Right lobe of liver (tissue), 6 donors: ENCODE results near the gene NES. TPM values are rescaled to one million over a fixed set of nuclear protein-coding genes. Genes with fewer than 3 reads are reported as not detected.

Experiments used
- ATAC-seq, 4 donors: fragments of 200-7000 bp; cut with Tn5 transposase; one replicate each; pipeline ENCODE4 v1.9.1; 2020; ENCODE audit warnings: mild to moderate bottlenecking in 4 of 4, moderate library complexity in 4 of 4
- DNase-seq, 3 donors: peaks; one replicate each; pipeline ENCODE4 v3.0.0-alpha.2; 2020
- H3K27ac ChIP-seq, 3 donors: fragments of 200-600 bp; one replicate each; pipeline ENCODE4 v1.8.0; 2022
- H3K27me3 ChIP-seq, 2 donors: fragments of 200-600 bp; one replicate each; pipeline ENCODE4 v1.8.0; 2022
- H3K36me3 ChIP-seq, 4 donors: fragments of 200-600 bp; sonication (generic) in 1 of 4; one replicate each; pipeline versions ENCODE4 v1.5.1 to v1.8.0; 2017 to 2022; ENCODE audit warnings: control low read depth in 1 of 4
- H3K4me1 ChIP-seq, 4 donors: fragments of 200-600 bp; sonication (generic) in 1 of 4; one replicate each; pipeline versions ENCODE4 v1.5.1 to v1.8.0; 2017 to 2022; ENCODE audit warnings: control low read depth in 1 of 4
- H3K4me3 ChIP-seq, 3 donors: fragments of 200-600 bp; one replicate each; pipeline ENCODE4 v1.8.0; 2022
- H3K9me3 ChIP-seq, 4 donors: fragments of 200-600 bp; sonication (generic) in 1 of 4; one replicate each; pipeline versions ENCODE4 v1.5.1 to v1.8.0; 2017 to 2022; ENCODE audit warnings: control low read depth in 1 of 4
- POLR2A ChIP-seq: fragments of 450-650 bp; IDR thresholded peaks from one replicate; pipeline ENCODE4 v1.6.1; 2017; ENCODE audit warnings: antibody characterized with exemption, mild to moderate bottlenecking
- WGBS: methylation state at CpG from one replicate; pipeline ENCODE4 v1.1.6; 2018; ENCODE audit warnings: low coverage, low lambda C conversion rate; ENCODE audit not compliant: insufficient coverage; ENCODE audit errors: missing lambda C conversion rate; 5-methylcytosine and 5-hydroxymethylcytosine counted together
- intact Hi-C, 2 donors: fragments of 100-400 bp; cut with DNase I; formaldehyde crosslinking; loops; one replicate each; pipeline versions ENCODE4 v1.11.2 to v1.14.1; 2022
- total RNA-seq, 6 experiments: library from RNA; depleted of rRNA in 2 of 6; stranded (reverse); fragments of >200 nt in 2 of 6; fragmentation: NEBNext Ultra II Directional in 3 of 6; extraction: Animal tissue kit (Norgen Biotek cat#: 25700) in 3 of 6; gene quantifications; one replicate each; pipeline versions ENCODE4 v1.1.0 to v1.2.4, GENCODE V29; 2016 to 2023
- TF ChIP-seq, protein P1 (sequence below), 4 donors: fragments of 200-600 bp in 3 of 4; fragments of 450-650 bp in 1 of 4; IDR thresholded peaks; one replicate each; pipeline versions ENCODE4 v1.5.1 to v1.8.0; 2016 to 2022; ENCODE audit warnings: antibody characterized with exemption in 4 of 4, mild to moderate bottlenecking in 2 of 4
- donor health status: DM: no; HTN: yes; CAD: no.
- donor health status: DM: no; HTN: no; CAD: no.
- donor health status: DM: no; HTN: no; CAD: no.
- donor health status: DM: no; HTN: yes; CAD: no.
- donor health status: DM: no; HTN: yes; CAD: no.

NES gene
- total RNA-seq, 6 experiments from 2014 or later = 1.1 to 7.5 (median 2.6) TPM

- Histone ChIP-seq H3K4me3 (no peak overlapping the region), H3K36me3 (no peaks in the 10 kb centered on the region), H3K27ac (no peak overlapping the region), H3K9me3 (no peaks in the 10 kb centered on the region), H3K4me1 (peaks cover 0 to 16% (median 9%) of the 10 kb centered on the region in 4 donors), H3K27me3 (peaks cover 0 to 31% of the 10 kb centered on the region in 2 donors)
- intact Hi-C loops = no loop called here
- ATAC-seq (peak; percentile 10 to 34 (median 23)), DNase-seq (no peak)
- TF ChIP-seq POLR2A = no peak
- TF ChIP-seq, protein P1, sequence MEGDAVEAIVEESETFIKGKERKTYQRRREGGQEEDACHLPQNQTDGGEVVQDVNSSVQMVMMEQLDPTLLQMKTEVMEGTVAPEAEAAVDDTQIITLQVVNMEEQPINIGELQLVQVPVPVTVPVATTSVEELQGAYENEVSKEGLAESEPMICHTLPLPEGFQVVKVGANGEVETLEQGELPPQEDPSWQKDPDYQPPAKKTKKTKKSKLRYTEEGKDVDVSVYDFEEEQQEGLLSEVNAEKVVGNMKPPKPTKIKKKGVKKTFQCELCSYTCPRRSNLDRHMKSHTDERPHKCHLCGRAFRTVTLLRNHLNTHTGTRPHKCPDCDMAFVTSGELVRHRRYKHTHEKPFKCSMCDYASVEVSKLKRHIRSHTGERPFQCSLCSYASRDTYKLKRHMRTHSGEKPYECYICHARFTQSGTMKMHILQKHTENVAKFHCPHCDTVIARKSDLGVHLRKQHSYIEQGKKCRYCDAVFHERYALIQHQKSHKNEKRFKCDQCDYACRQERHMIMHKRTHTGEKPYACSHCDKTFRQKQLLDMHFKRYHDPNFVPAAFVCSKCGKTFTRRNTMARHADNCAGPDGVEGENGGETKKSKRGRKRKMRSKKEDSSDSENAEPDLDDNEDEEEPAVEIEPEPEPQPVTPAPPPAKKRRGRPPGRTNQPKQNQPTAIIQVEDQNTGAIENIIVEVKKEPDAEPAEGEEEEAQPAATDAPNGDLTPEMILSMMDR (IDR thresholded peaks at IDR 0.05) = no peak
- 7% methylated on average over 3 of the region's 29 CpGs for WGBS
These were observed 29.6 kb upstream of the NES start for GRCh38 chr1:156706657-156707416.

DNA sequence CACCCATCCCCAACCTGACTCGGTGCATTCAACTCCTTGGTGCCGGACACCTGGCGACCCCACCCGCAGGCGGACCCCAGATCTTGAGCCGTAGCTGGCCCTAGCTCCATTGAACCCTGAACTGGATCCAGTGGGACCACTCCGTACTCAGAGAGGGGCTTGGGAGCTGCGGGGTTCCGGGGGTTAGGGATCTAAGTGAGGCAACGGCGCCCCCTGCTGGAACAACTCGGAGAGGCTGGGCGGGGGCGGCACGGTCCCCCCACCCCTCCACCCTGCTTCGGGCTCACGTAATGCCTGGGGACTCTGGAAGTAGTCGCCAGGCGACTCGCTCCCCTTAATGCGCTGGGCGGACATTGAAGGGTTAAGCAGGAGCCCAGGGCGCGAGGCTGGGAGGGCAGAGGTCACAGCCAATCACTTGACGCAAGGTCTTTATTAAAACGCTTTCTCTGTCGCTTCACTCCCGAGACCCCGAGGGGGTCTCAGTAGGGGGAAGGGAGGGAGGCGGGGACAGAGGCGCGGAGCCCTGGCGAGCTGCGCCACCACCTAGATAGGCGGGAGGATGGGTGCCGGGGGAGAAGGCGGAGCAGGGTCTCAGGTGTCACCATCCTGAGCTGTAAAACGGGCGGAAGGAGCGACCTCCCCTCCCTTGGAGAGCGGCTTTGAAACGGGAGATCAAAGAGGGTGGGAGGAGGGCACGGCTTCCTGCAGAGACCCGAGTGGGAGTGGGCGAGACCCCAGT, 28.9 kb upstream of the NES start:
- TF ChIP-seq, protein P1 (IDR thresholded peaks at IDR 0.05) = peak; percentile 40 to 61 (median 54)
- TF ChIP-seq POLR2A = no peak
- WGBS = 3% methylated on average over 31 of the region's 45 CpGs
- Histone ChIP-seq H3K9me3 (no peaks in the 10 kb centered on the region), H3K36me3 (no peaks in the 10 kb centered on the region), H3K4me3 (peak overlapping the region; percentile 1 to 13 (median 12)), H3K27ac (no peak overlapping the region), H3K27me3 (peaks cover 0 to 31% of the 10 kb centered on the region in 2 donors), H3K4me1 (peaks cover 0 to 16% (median 9%) of the 10 kb centered on the region in 4 donors)
- ATAC-seq = peak in 3 of 4 donors; percentile 23 to 58 (median 28)
- DNase-seq = no peak
- intact Hi-C loops = no loop called here

- TF ChIP-seq, protein P1 (IDR thresholded peaks at IDR 0.05) = no peak
- no peak for TF ChIP-seq POLR2A
These were observed 28.2 kb upstream of the NES start, which contains the start of gene CRABP2 for GRCh38 chr1:156705321-156705917. Gene CRABP2 (minus strand): TSS chr1:156705583. CDS start chr1:156705446, 137 bp downstream.

DNA sequence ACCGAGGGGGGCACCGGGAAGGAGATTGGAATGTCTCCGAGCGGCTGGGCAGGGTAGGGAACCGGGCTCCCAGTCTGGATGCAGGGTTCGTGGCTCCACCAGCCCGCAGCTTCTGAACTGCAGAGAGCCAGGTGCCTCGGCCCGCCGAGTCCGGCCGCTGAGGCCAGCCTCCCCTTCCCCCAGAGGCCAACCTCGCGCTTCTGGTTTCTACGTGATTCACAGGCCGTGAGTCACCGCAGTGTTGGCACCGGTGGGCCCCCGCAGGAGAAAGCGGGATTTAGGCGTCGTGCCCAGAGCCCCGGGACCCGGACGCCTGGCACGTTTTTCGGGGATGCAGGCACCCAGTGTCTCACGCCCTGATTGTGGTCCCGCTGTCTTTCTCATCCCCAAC, 27.7 kb upstream of the NES start:
- Histone ChIP-seq H3K9me3 (no peaks in the 10 kb centered on the region), H3K4me1 (peaks cover 0 to 16% (median 9%) of the 10 kb centered on the region in 4 donors), H3K36me3 (no peaks in the 10 kb centered on the region), H3K4me3 (no peak overlapping the region), H3K27me3 (peaks cover 0 to 31% of the 10 kb centered on the region in 2 donors), H3K27ac (no peak overlapping the region)
- TF ChIP-seq, protein P1 (IDR thresholded peaks at IDR 0.05) = no peak
- no peak for TF ChIP-seq POLR2A
- DNase-seq (peak in 1 of 3 donors; percentile 42), ATAC-seq (peak in 2 of 4 donors; percentile 13 to 67)
- no CpG with 5 or more reads among the region's 29 CpGs for WGBS
- intact Hi-C loops = no loop called here

More at GRCh38 chr1:156705321-156705917, 28.2 kb upstream of the NES start, which contains the start of gene CRABP2:
- no peaks in the 10 kb centered on the region for H3K36me3 ChIP-seq
- no peak within 1 kb of the TSS for H3K27ac ChIP-seq
- intact Hi-C loops = no loop called here
- H3K9me3 ChIP-seq = no peaks in the 10 kb centered on the region
- H3K4me1 ChIP-seq = peaks cover 0 to 16% (median 9%) of the 10 kb centered on the region in 4 donors
- DNase-seq = no peak
- peak within 1 kb of the TSS; percentile 1 to 13 (median 12) for H3K4me3 ChIP-seq
- 0% methylated on average over 5 of the region's 42 CpGs for WGBS
- peaks cover 0 to 31% of the 10 kb centered on the region in 2 donors for H3K27me3 ChIP-seq
- peak in 1 of 4 donors; percentile 18 for ATAC-seq
